Cardiac fibroblast (primary cell): Measurements from ENCODE around the gene HMCN1.

Source experiments
- DNase-seq, 2 donors: peaks; one replicate each; pipeline versions ENCODE4 v3.0.0 to v3.0.0-alpha.2; 2010; ENCODE audit warnings: low read depth in 2 of 2
- H3K4me3 ChIP-seq, 2 donors: replicated peaks in 1 of 2; 1 replicate in 1 of 2; 2 replicates in 1 of 2; pipeline ENCODE4 v1.5.1; 2011; ENCODE audit warnings: low read depth in 2 of 2, low read length in 2 of 2, mild to moderate bottlenecking in 2 of 2, moderate library complexity in 1 of 2
- TF ChIP-seq, protein P1 (sequence below): IDR thresholded peaks from one replicate; pipeline ENCODE4 v1.5.1; 2011; ENCODE audit warnings: low read depth, mild to moderate bottlenecking, low read length, inconsistent platforms

HMCN1 gene

DNA sequence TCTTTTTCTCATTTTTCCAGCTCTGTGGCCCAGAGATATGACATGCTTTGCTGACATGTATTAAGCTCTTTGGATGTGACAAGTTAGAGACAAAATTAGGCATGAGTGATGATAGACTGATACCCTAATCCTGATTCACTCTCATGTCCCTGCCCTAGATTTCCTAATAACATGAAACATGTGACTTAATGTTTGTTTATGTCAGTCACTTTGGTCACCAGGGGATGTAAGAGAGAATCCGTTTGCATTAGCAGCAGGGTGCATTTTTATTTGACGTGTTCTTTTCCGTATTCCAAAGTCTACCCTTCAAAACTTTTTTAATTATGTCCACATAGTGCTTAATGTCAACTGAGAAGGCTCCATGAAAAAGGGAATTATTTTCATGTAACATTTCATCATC lies 192.4 kb downstream of the HMCN1 start:
- TF ChIP-seq, protein P1, sequence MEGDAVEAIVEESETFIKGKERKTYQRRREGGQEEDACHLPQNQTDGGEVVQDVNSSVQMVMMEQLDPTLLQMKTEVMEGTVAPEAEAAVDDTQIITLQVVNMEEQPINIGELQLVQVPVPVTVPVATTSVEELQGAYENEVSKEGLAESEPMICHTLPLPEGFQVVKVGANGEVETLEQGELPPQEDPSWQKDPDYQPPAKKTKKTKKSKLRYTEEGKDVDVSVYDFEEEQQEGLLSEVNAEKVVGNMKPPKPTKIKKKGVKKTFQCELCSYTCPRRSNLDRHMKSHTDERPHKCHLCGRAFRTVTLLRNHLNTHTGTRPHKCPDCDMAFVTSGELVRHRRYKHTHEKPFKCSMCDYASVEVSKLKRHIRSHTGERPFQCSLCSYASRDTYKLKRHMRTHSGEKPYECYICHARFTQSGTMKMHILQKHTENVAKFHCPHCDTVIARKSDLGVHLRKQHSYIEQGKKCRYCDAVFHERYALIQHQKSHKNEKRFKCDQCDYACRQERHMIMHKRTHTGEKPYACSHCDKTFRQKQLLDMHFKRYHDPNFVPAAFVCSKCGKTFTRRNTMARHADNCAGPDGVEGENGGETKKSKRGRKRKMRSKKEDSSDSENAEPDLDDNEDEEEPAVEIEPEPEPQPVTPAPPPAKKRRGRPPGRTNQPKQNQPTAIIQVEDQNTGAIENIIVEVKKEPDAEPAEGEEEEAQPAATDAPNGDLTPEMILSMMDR: no peak
- peak; percentile 35 to 41 for DNase-seq
- H3K4me3 ChIP-seq: no peak overlapping the region

- peak; percentile 48 to 58 for DNase-seq
Measured at GRCh38 chr1:185929776-185930175, 195.6 kb downstream of the HMCN1 start.

DNA sequence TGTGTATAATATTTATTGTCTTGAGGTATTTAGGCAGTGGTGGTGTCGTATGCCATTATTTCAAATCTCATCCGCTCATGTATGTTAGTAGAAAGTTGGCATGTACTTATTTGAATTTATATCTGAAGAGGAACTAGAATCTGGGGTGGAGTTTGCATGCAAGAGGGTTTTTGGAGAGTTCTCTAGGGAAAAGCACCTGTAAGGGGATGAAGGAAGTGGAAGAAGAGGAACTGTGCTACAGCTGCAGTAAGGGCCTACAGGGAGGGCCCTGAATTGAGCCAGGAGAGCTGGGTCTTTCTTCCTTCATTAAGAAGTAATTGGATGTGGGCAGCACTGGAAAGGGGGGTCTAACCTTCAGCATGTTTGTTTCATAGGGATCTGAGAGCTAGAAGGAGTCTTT lies 197.2 kb downstream of the HMCN1 start:
- TF ChIP-seq, protein P1: no peak
- H3K4me3 ChIP-seq: no peak overlapping the region
- DNase-seq: no peak

More at GRCh38 chr1:185929776-185930175, 195.6 kb downstream of the HMCN1 start:
- TF ChIP-seq, protein P1: no peak
- H3K4me3 ChIP-seq: no peak overlapping the region

DNA sequence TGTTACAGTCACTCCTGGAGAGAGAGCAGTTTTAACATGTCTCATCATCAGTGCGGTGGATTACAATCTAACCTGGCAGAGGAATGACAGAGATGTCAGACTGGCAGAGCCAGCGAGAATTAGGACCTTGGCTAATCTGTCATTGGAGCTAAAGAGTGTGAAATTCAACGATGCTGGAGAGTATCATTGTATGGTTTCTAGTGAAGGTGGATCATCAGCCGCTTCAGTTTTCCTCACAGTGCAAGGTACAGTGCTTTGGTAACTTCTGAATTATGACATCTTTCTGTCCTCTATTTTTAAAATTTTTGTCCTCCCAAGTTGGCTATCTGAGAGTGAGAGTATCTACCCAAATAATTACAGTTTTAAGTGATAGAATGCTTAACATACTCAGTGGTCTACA lies 199.4 kb downstream of the HMCN1 start:
- no peak for DNase-seq
- no peak overlapping the region for H3K4me3 ChIP-seq
- TF ChIP-seq, protein P1: no peak

GRCh38 chr1:185934476-185935189 lies 200.4 kb downstream of the HMCN1 start:
- DNase-seq: peak; percentile 59 to 78
- no peak overlapping the region for H3K4me3 ChIP-seq
- TF ChIP-seq, protein P1: no peak

GRCh38 chr1:185935360-185935759 lies 201.2 kb downstream of the HMCN1 start:
- no peak overlapping the region for H3K4me3 ChIP-seq
- DNase-seq: no peak
- TF ChIP-seq, protein P1: no peak

DNA sequence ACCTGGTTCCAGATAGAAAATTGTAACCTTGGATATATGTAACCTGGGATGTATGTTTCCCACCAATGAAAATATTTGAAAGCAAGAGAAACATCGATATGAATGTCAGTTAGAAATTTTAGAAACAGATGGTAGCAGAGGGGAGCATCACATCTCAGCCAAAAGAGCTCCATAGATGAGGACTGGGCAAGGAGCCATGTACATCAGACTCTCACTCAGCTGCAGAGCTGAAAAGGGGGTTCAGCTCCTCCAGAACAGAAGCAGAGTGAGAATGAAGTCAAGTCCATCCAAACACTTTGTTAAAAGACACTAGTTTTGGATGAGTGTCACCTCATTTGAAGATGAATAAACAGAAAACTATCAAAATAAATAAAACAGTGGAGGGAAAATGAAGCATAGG lies 202.4 kb downstream of the HMCN1 start:
- DNase-seq: no peak
- H3K4me3 ChIP-seq: no peak overlapping the region
- TF ChIP-seq, protein P1: no peak
